Upper lobe of left lung (tissue), 6 donors: ENCODE measurements around the gene DSCAM. TPM values are rescaled to one million over a fixed set of nuclear protein-coding genes. Genes with fewer than 3 reads are reported as not detected.

Experiments used
- ATAC-seq, 2 donors: fragments of 200-7000 bp; cut with Tn5 transposase; one replicate each; pipeline ENCODE4 v1.9.1; 2022; ENCODE audit warnings: mild to moderate bottlenecking in 2 of 2, moderate library complexity in 2 of 2; ENCODE audit not compliant: low FRiP score in 2 of 2
- DNase-seq, 2 donors: peaks; one replicate each; pipeline ENCODE4 v3.0.0-alpha.2; 2019 to 2020
- H3K27ac ChIP-seq, 4 donors: fragments of 200-600 bp; sonication (generic); one replicate each; pipeline ENCODE4 v1.5.1; 2016 to 2019
- H3K27me3 ChIP-seq, 4 donors: fragments of 200-600 bp; sonication (generic); one replicate each; pipeline ENCODE4 v1.5.1; 2017 to 2019
- H3K36me3 ChIP-seq, 4 donors: fragments of 200-600 bp; sonication (generic); one replicate each; pipeline ENCODE4 v1.5.1; 2016 to 2019
- H3K4me1 ChIP-seq, 4 donors: fragments of 200-600 bp; sonication (generic); one replicate each; pipeline ENCODE4 v1.5.1; 2018 to 2019
- H3K4me3 ChIP-seq, 4 donors: fragments of 200-600 bp; sonication (generic); one replicate each; pipeline ENCODE4 v1.5.1; 2017 to 2019; ENCODE audit warnings: mild to moderate bottlenecking in 2 of 4, moderate library complexity in 1 of 4
- H3K9me3 ChIP-seq, 4 donors: fragments of 200-600 bp; sonication (generic); one replicate each; pipeline ENCODE4 v1.5.1; 2018 to 2019
- CTCF ChIP-seq, 6 experiments: fragments of 450-650 bp in 4 of 6; fragments of 200-600 bp in 2 of 6; sonication (generic) in 2 of 6; IDR thresholded peaks; one replicate each; pipeline ENCODE4 v1.5.1; 2016 to 2019; ENCODE audit warnings: antibody characterized with exemption in 6 of 6
- EP300 ChIP-seq, 4 donors: sonication (generic); formaldehyde crosslinking; IDR thresholded peaks; one replicate each; pipeline ENCODE4 v1.5.1; 2017; ENCODE audit warnings: antibody characterized with exemption in 4 of 4, control low read depth in 2 of 4
- POLR2A ChIP-seq, 4 donors: fragments of 450-650 bp; IDR thresholded peaks; one replicate each; pipeline ENCODE4 v1.5.1; 2016 to 2017; ENCODE audit warnings: antibody characterized with exemption in 4 of 4, mild to moderate bottlenecking in 2 of 4
- POLR2AphosphoS5 ChIP-seq, 2 donors: sonication (generic); formaldehyde crosslinking; IDR thresholded peaks; one replicate each; pipeline ENCODE4 v1.5.1; 2017; ENCODE audit warnings: antibody characterized with exemption in 2 of 2
- WGBS, 2 donors: methylation state at CpG; one replicate each; pipeline ENCODE4 v1.1.5; 2017 to 2018; 5-methylcytosine and 5-hydroxymethylcytosine counted together
- total RNA-seq, 6 donors: library from RNA; depleted of rRNA in 4 of 6; stranded (reverse); fragments of >200 nt in 4 of 6; gene quantifications; one replicate each; pipeline versions ENCODE4 v1.1.0 to v1.2.1, GENCODE V29; 2016 to 2021
- donor health status: DM: no; HTN: no; CAD: no; lungs with moderate emphysema.
- donor health status: DM: no; HTN: yes; CAD: no; lungs with severe emphysema.

DSCAM gene
- total RNA-seq, 6 donors from 2014 or later: under 0.01 to 0.61 (median 0.26) TPM; not detected in 1

- Histone ChIP-seq H3K27ac (no peak overlapping the region), H3K4me1 (peaks cover 0 to 4% (median 0%) of the 10 kb centered on the region in 4 donors), H3K27me3 (peaks cover 0 to 5% (median 2%) of the 10 kb centered on the region in 4 donors), H3K9me3 (no peaks in the 10 kb centered on the region), H3K4me3 (no peak overlapping the region), H3K36me3 (no peaks in the 10 kb centered on the region)
- ATAC-seq (no peak), DNase-seq (no peak)
- TF ChIP-seq POLR2A (IDR thresholded peaks at IDR 0.05) (no peak), EP300 (IDR thresholded peaks at IDR 0.05) (no peak), CTCF (IDR thresholded peaks at IDR 0.05) (no peak)
- 78 to 93% methylated on average over 2 of the region's 2 CpGs for WGBS, 2 donors
These were observed 4.8 kb upstream of the DSCAM start for GRCh38 chr21:40851749-40852148.

DNA sequence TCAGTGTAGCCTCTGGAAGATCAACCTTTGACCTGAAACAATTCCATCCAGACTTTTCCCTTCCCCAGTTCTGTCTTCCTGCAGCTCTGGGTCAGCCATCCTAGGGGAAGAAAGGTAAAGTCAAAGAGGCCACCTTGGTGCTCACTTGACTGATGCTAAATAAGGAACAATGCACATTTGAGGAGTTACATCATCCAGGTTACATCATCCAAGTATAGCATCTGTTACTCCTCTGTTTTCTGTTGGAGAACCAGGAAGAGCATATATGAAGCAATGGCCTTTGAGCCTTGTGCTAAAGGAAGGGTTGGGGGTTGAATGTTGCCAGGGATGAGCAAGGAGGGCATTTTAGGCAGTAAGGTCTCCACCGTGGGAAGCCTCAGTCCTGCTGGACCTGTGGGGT, 3.1 kb upstream of the DSCAM start:
- H3K27me3 ChIP-seq: peaks cover 0 to 9% (median 3%) of the 10 kb centered on the region in 4 donors
- 90 to 100% methylated on average over 1 of the region's 1 CpG for WGBS, 2 donors

DNA sequence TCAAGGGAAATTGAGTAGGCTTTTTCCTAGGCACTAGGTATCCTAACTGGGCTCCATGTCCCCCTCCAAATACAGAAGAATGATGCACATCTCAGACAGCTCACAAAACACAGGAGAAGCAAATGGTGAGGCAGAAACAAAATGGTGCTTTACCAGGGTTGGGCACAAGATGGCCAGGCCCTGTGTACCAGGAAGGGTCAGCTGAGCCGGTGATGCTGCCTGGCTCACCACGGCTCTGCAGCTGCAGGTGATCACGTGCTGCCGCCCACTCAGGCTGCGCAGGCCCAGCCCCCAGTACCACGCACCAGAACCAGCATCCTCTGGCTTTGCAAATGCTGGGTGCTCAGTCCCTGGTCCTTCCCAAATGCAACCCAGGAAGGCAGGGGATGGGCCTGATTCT, 993 bp upstream of the DSCAM start:
- Histone ChIP-seq H3K36me3 (no peaks in the 10 kb centered on the region), H3K4me1 (peaks cover 0 to 11% (median 0%) of the 10 kb centered on the region in 4 donors), H3K9me3 (no peaks in the 10 kb centered on the region), H3K4me3 (no peak overlapping the region), H3K27me3 (peaks cover 0 to 9% (median 3%) of the 10 kb centered on the region in 4 donors), H3K27ac (no peak overlapping the region)
- DNase-seq: peak in 1 of 2 donors; percentile 44
- TF ChIP-seq CTCF (IDR thresholded peaks at IDR 0.05) (no peak), POLR2A (IDR thresholded peaks at IDR 0.05) (no peak), POLR2AphosphoS5 (IDR thresholded peaks at IDR 0.05) (no peak), EP300 (IDR thresholded peaks at IDR 0.05) (no peak)
- WGBS, 2 donors: 89 to 92% methylated on average over 6 of the region's 6 CpGs
- no peak for ATAC-seq

More for the DNA sequence above, 3.1 kb upstream of the DSCAM start:
- no peak overlapping the region for H3K27ac ChIP-seq
- H3K9me3 ChIP-seq: no peaks in the 10 kb centered on the region
- DNase-seq (no peak), ATAC-seq (no peak)
- no peak overlapping the region for H3K4me3 ChIP-seq
- TF ChIP-seq CTCF (IDR thresholded peaks at IDR 0.05) (no peak), EP300 (IDR thresholded peaks at IDR 0.05) (no peak), POLR2A (IDR thresholded peaks at IDR 0.05) (no peak), POLR2AphosphoS5 (IDR thresholded peaks at IDR 0.05) (no peak)
- no peaks in the 10 kb centered on the region for H3K36me3 ChIP-seq
- H3K4me1 ChIP-seq: peaks cover 0 to 11% (median 0%) of the 10 kb centered on the region in 4 donors

DNA sequence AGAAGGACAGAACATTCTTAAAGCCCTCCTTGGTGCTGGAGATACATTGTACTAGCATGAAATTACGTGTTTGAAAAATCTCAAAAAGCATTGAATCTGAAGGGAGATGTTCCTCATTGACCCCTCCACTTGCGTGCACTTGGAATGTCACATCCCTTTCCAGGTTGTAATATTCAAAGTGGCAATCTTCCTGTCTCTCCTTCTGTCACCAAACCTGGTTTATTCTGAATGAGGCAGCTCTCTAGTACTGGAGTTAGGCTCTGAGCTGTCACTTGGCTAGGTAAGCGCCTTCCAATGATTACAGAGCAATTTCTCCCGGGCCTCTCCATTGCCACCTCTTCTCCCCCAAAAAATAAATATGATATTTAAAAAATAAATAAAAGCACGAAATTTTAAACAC, 855 bp downstream of the DSCAM start:
- H3K4me1 ChIP-seq: peaks cover 0 to 11% (median 0%) of the 10 kb centered on the region in 4 donors
- ATAC-seq (no peak), DNase-seq (no peak)
- no peaks in the 10 kb centered on the region for H3K36me3 ChIP-seq
- H3K27me3 ChIP-seq: peaks cover 0 to 9% (median 3%) of the 10 kb centered on the region in 4 donors
- peak overlapping the region in 1 of 4 donors; percentile 8 for H3K4me3 ChIP-seq
- H3K9me3 ChIP-seq: no peaks in the 10 kb centered on the region
- no peak overlapping the region for H3K27ac ChIP-seq
- 30 to 36% methylated on average over 5 of the region's 5 CpGs for WGBS, 2 donors
- TF ChIP-seq CTCF (IDR thresholded peaks at IDR 0.05) (no peak), POLR2A (IDR thresholded peaks at IDR 0.05) (no peak), POLR2AphosphoS5 (IDR thresholded peaks at IDR 0.05) (no peak), EP300 (IDR thresholded peaks at IDR 0.05) (no peak)

DNA sequence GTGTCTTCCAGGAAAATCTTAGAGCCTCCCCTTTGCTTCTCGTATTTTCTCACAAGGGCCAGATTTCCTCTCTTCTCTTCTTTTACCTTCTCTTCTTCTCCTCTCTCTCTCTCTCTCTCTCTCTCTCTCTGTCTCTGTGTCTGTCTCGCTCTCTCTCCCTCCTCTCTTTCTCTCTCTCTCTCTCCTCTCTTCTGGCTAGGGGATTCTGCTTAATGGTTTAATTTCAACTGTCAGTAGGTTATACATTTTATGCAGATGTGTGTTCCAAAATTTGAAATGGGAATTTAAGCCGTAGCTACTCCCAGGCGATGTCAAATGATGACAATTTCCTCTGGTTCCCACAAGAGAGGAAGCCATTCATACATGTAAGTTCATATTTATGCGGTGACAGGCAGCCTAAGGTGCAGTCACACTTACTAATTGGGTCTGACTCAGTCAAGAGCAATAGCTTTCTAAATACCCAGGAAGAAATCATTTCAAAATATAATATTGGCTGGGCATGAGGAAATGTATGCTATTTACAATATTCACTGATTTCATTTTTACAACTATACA, 1.4 kb downstream of the DSCAM start:
- ATAC-seq (no peak), DNase-seq (no peak)
- WGBS, 2 donors: 63 to 68% methylated on average over 5 of the region's 5 CpGs
- H3K36me3 ChIP-seq: no peaks in the 10 kb centered on the region
- H3K27ac ChIP-seq: no peak overlapping the region
- no peaks in the 10 kb centered on the region for H3K9me3 ChIP-seq
- H3K27me3 ChIP-seq: peaks cover 0 to 9% (median 3%) of the 10 kb centered on the region in 4 donors
- peaks cover 0 to 11% (median 0%) of the 10 kb centered on the region in 4 donors for H3K4me1 ChIP-seq
- TF ChIP-seq POLR2AphosphoS5 (IDR thresholded peaks at IDR 0.05) (no peak), CTCF (IDR thresholded peaks at IDR 0.05) (no peak), EP300 (IDR thresholded peaks at IDR 0.05) (no peak), POLR2A (IDR thresholded peaks at IDR 0.05) (no peak)
- no peak overlapping the region for H3K4me3 ChIP-seq
